Peyer's patch (tissue), 4 donors: ENCODE results near the gene GH2.

Experiments used
- CTCF ChIP-seq, 6 experiments: fragments of 450-650 bp in 4 of 6; fragments of 200-600 bp in 2 of 6; sonication (generic) in 1 of 6; IDR thresholded peaks; one replicate each; pipeline ENCODE4 v1.5.1; 2017 to 2019; ENCODE audit warnings: antibody characterized with exemption in 6 of 6, mild to moderate bottlenecking in 3 of 6, moderate library complexity in 1 of 6
- POLR2A ChIP-seq, 2 donors: fragments of 450-650 bp; IDR thresholded peaks; one replicate each; pipeline ENCODE4 v1.5.1; 2017; ENCODE audit warnings: antibody characterized with exemption in 2 of 2, mild to moderate bottlenecking in 2 of 2, moderate library complexity in 2 of 2

- TF ChIP-seq POLR2A (IDR thresholded peaks at IDR 0.05) (no peak), CTCF (IDR thresholded peaks at IDR 0.05) (peak; percentile 52 to 91 (median 56))
These were observed 29.9 kb upstream of the GH2 start for GRCh38 chr17:63911657-63912100.
